Measurements from ENCODE around the gene MEA1.
A peak's percentile ranks its signal among the peaks of the same experiment; 100 is the strongest.

MEA1 gene

DNA sequence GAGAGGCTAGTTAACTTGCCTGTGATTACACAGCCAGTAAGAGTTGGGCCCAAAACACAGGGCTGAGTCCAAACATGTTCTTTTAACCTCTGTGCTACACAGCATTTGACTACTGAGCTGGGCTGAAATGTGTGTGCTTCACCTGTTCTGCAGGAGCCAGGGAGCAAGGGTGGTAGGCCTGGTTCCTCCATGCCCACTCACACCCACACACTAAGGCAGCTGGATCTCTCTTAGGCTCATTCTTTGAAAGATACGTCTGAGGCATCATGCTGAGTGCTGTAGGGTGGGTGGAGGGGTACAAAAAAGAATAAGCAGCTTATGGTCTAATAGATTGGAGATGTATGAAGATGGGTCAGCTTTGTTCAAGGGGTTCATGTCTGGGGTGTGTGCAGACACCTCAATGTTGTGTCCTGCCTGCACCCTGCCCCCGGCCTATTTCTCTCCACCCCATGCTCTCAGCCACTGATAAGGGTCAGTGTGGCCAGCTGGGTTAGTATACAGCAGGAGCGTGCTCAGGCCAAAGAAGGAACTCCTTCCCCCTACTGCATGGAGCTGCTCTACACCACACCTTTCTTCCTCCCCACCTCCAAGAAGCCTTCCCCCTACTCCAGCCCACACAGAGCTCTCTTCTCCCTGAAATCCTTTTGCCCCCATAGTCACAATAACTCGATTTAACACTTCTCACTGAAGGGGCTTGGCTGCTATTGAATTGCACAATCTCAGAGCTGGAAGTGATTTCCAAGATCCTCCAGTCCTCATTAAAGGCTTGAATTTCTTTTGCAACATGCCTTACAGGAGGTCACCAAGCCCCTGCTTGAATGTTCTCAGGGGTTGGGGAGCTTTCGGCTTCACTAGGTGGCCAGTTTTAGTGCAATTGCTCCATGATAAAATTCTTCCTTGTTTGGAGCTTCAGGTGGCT is 26.0 kb downstream of the MEA1 start:
- no peak for DNase-seq (ENCODE audit: low spot score)
- in situ Hi-C loops (cut with MboI; ENCODE audit: low pct_unique_long_range_greater_than_20kb, low sequenced_read_pairs, unreplicated experiment) = no loop called here
- TF ChIP-seq CTCF (IDR thresholded peaks at IDR 0.05; ENCODE audit: extremely low read depth, insufficient read depth, missing control alignments) = no peak

GRCh38 chr6:42984924-42985475 is 28.7 kb downstream of the MEA1 start:
- in situ Hi-C loops (cut with MboI; ENCODE audit: low pct_unique_long_range_greater_than_20kb, low sequenced_read_pairs, unreplicated experiment) = no loop called here
- TF ChIP-seq CTCF (IDR thresholded peaks at IDR 0.05; ENCODE audit: extremely low read depth, insufficient read depth, missing control alignments) = no peak
- no peak for DNase-seq (ENCODE audit: low spot score)

GRCh38 chr6:42984001-42984923 is 29.5 kb downstream of the MEA1 start, which contains the start of gene PPP2R5D:
Gene PPP2R5D, plus strand, starts transcription at chr6:42984570. Its CDS starts 108 bp downstream, at chr6:42984678.
- in situ Hi-C loops (cut with MboI; ENCODE audit: low pct_unique_long_range_greater_than_20kb, low sequenced_read_pairs, unreplicated experiment) = no loop called here
- TF ChIP-seq CTCF (IDR thresholded peaks at IDR 0.05; ENCODE audit: extremely low read depth, insufficient read depth, missing control alignments) = no peak
- peak; percentile 97 for DNase-seq (ENCODE audit: low spot score)

- no peak for TF ChIP-seq CTCF (IDR thresholded peaks at IDR 0.05; ENCODE audit: extremely low read depth, insufficient read depth, missing control alignments)
- in situ Hi-C loops (cut with MboI; ENCODE audit: low pct_unique_long_range_greater_than_20kb, low sequenced_read_pairs, unreplicated experiment) = no loop called here
- DNase-seq (ENCODE audit: low spot score) = no peak
Measured at GRCh38 chr6:42981836-42982235, 31.9 kb downstream of the MEA1 start.

- no peak for DNase-seq (ENCODE audit: low spot score)
- no peak for TF ChIP-seq CTCF (IDR thresholded peaks at IDR 0.05; ENCODE audit: extremely low read depth, insufficient read depth, missing control alignments)
- in situ Hi-C loops (cut with MboI; ENCODE audit: low pct_unique_long_range_greater_than_20kb, low sequenced_read_pairs, unreplicated experiment) = no loop called here
Measured at GRCh38 chr6:42979523-42980177, 34.1 kb downstream of the MEA1 start.

Measured in GM13977 (cell line).